Epithelial cell of proximal tubule (primary cell): ENCODE results near the gene HPDL. TPM values are rescaled to one million over a fixed set of nuclear protein-coding genes. Genes with fewer than 3 reads are reported as not detected.

Experiments used
- DNase-seq: peaks from one replicate; pipeline ENCODE4 v3.0.0-alpha.2; 2011; ENCODE audit warnings: low read depth
- H3K4me3 ChIP-seq: 2 replicates; pipeline ENCODE4 v1.5.1; 2011; ENCODE audit warnings: low read depth, mild to moderate bottlenecking, low read length
- CTCF ChIP-seq: conservative IDR thresholded peaks from 2 replicates; pipeline ENCODE4 v1.5.1; 2012; ENCODE audit warnings: low read depth, mild to moderate bottlenecking, low read length
- total RNA-seq: library from RNA; depleted of rRNA; stranded (reverse); fragments of >200 nt; gene quantifications from 2 replicates; pipeline ENCODE4 v1.2.3, GENCODE V29; 2015

The HPDL gene
- total RNA-seq, 1 donor from 2014 or later = 2.9 TPM

GRCh38 chr1:45345014-45345413 is 18.3 kb downstream of the HPDL start:
- no peak for DNase-seq
- no peak for TF ChIP-seq CTCF

GRCh38 chr1:45346473-45346872 is 19.8 kb downstream of the HPDL start:
- no peak for DNase-seq
- H3K4me3 ChIP-seq = no peak overlapping the region
- no peak for TF ChIP-seq CTCF

More at GRCh38 chr1:45345014-45345413, 18.3 kb downstream of the HPDL start:
- no peak overlapping the region for H3K4me3 ChIP-seq

DNA sequence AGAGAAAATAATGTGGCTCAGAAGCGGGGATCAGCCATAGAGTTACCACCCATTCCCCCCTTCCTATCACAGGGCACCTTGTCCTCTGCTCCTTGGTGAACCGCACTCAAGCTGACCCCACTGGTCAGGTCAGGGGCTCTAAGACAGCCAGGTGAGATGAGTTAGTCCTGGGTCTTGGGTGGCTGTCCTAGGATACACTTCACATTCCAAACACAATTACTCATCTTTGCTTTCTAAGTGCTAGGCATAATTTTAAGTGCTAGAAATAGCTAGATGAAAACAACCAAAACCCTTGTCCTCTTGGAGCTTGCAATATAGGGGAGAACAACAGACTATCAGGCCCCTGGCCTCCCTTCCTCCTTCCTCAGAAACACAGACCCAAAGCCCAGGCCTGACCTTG is 21.3 kb downstream of the HPDL start:
- DNase-seq = peak; percentile 12
- no peak overlapping the region for H3K4me3 ChIP-seq
- no peak for TF ChIP-seq CTCF

GRCh38 chr1:45348609-45348965 is 21.9 kb downstream of the HPDL start:
- H3K4me3 ChIP-seq = no peak overlapping the region
- DNase-seq = no peak
- TF ChIP-seq CTCF = no peak

DNA sequence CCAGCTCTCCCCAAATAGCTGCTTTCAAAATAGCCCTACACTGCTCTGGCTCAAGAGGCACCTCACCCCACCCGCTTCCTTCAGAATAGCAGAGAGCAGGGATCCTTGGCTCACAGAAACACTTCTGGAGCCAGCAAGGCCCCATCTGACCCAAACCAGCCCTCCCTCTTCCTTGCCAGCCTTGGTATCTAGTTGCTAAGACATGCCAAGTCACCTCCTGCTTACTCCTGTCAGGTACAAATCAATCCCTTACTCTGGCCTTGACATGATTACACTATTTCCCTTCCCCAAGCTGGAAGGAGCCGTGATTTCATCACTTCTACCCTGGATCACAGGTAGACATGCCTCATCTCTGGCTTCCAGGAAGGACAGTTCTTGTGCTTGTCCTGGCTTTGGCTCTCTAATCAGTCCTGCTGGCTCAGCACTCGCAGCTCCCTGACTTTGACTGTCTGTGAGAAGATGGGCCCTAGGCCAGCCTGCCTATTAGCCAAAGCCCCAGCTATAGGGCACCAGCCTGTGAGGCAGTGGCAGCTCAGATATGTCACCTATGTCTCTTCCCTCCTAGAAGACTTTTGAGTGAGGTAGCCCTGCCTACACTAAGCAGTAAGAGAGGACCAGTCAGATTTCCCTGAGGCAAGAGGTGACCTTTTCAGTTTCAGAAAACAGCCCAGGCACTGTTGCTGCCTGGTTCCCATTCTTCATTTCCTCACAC is 22.4 kb downstream of the HPDL start:
- TF ChIP-seq CTCF = no peak
- no peak for DNase-seq

DNA sequence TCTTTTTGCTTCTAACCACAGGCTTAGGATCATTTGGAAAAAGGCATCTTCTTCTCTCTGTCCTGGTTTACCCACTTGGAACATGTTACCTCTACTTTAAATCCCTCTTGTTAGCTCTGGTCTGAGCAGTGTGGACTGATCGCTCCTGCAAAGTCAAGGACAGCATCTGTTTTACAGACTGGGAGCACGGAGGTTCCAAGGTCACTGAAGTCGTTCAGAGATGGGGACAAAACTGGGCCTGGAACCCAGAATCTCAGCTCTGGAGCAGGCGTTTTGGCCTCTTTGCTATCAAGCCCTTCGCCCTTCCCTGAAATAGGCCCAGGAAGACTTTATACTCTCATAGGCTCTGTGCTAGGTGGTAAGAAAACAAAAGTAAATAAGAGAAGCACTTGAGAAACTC is 24.8 kb downstream of the HPDL start:
- DNase-seq = no peak
- no peak for TF ChIP-seq CTCF

More for the DNA sequence above, 22.4 kb downstream of the HPDL start:
- no peak overlapping the region for H3K4me3 ChIP-seq

DNA sequence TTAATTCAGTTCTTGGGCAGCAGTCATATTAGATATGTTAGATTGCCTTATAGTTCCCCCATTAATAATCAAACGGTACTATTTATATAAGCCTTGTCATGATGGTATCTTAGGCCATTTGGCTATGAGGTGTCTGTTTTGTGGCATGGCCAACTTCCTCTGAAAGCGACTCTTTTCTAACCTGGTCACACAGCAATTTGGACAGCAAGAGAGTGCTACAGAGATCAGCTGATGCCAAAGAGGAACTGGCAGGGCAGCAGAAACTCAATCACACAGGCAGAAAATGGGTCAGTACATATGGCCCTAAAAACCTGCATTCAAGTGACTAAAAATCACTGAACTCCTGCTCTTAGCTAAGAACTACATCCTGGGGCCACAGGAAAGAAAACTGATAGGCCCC is 27.0 kb downstream of the HPDL start:
- no peak for TF ChIP-seq CTCF
- DNase-seq = no peak
- H3K4me3 ChIP-seq = no peak overlapping the region

More for the DNA sequence above, 24.8 kb downstream of the HPDL start:
- no peak overlapping the region for H3K4me3 ChIP-seq
